GM18517 (cell line): Measurements from ENCODE around the gene YBX3.

ENCODE experiments used
- ATAC-seq: cut with Tn5 transposase; IDR thresholded peaks from one replicate; pipeline ENCODE4 v1.9.1; 2021; ENCODE audit warnings: mild to moderate bottlenecking, moderate library complexity; ENCODE audit not compliant: unreplicated experiment

The YBX3 gene

GRCh38 chr12:10672231-10672868 is 50.8 kb downstream of the YBX3 start:
- no peak for ATAC-seq

- ATAC-seq, result no peak
These were observed 53.6 kb downstream of the YBX3 start for GRCh38 chr12:10669533-10669932.

- ATAC-seq, result no peak
These were observed 54.6 kb downstream of the YBX3 start for GRCh38 chr12:10668526-10668925.

GRCh38 chr12:10667581-10667980 is 55.5 kb downstream of the YBX3 start:
- no peak for ATAC-seq

GRCh38 chr12:10664499-10664898 is 58.6 kb downstream of the YBX3 start:
- ATAC-seq, result no peak

- ATAC-seq, result no peak
These were observed 59.3 kb downstream of the YBX3 start for GRCh38 chr12:10663869-10664268.

GRCh38 chr12:10661338-10661737 is 61.8 kb downstream of the YBX3 start:
- ATAC-seq, result no peak

GRCh38 chr12:10654003-10654402 is 69.1 kb downstream of the YBX3 start:
- ATAC-seq, result no peak

- no peak for ATAC-seq
These were observed 70.9 kb downstream of the YBX3 start for GRCh38 chr12:10652192-10652591.
